K562 (cell line): Measurements from ENCODE around the gene DDX51. TPM values are rescaled to one million over a fixed set of nuclear protein-coding genes. Genes with fewer than 3 reads are reported as not detected.

ENCODE experiments used
- ATAC-seq: fragments of 200-7000 bp; cut with Tn5 transposase; 3 replicates; pipeline ENCODE4 v1.9.1; 2020; ENCODE audit warnings: moderate library complexity
- BruUV-seq: library from RNA; stranded (reverse); fragments of 400-500 nt; replicated peaks from 2 replicates; lab custom pipeline; 2021; lab: Mats Ljungman, UMichigan
- CTCF ChIA-PET: fragments of 300-600 bp; formaldehyde crosslinking; extraction: SDS; loops from one replicate; lab custom pipeline; 2021; ENCODE audit warnings: low intra/inter-chr PET ratio; lab: Yijun Ruan, JAX
- POLR2A ChIA-PET: fragments of 300-600, 350-650 bp; sonication (Branson Sonifier 250); formaldehyde crosslinking; extraction: SDS; loops from one replicate; lab custom pipeline; 2021; ENCODE audit warnings: antibody characterized with exemption, inconsistent platforms; lab: Yijun Ruan, JAX
- DNase-seq, 4 experiments: peaks; one replicate each; pipeline versions ENCODE4 v3.0.0 to v3.0.0-alpha.2; 2011 to 2018; ENCODE audit warnings: low spot score in 3 of 4, mixed read lengths in 3 of 4; ENCODE audit errors: extremely low read depth in 1 of 4
- FAIRE-seq: peaks from 2 replicates; lab custom pipeline; 2011; peaks lifted over from hg19 to GRCh38; lab: Jason Lieb, UNC
- H2AFZ ChIP-seq: 2 replicates; pipeline ENCODE4 v1.6.0; 2011; ENCODE audit warnings: low read depth, low read length, control low read depth, inconsistent platforms
- H3K27ac ChIP-seq: fragments of 200-600 bp; 3 replicates; pipeline ENCODE4 v1.8.0; 2011; ENCODE audit warnings: low read depth, mild to moderate bottlenecking, control low read depth, inconsistent platforms, low read length, moderate library complexity, mixed read lengths; ENCODE audit errors: extremely low read depth
- H3K27me3 ChIP-seq, 2 experiments: fragments of 300-600 bp in 1 of 2; 2 replicates in 1 of 2; 3 replicates in 1 of 2; pipeline versions ENCODE4 v1.6.0 to v1.8.0; 2011; ENCODE audit warnings: inconsistent platforms in 2 of 2, low read length in 2 of 2, mild to moderate bottlenecking in 1 of 2, mixed read lengths in 1 of 2, moderate library complexity in 1 of 2; ENCODE audit not compliant: control insufficient read depth in 2 of 2, insufficient read depth in 2 of 2
- H3K36me3 ChIP-seq: fragments of 300-600 bp; 3 replicates; pipeline ENCODE4 v1.8.0; 2011; ENCODE audit warnings: mild to moderate bottlenecking, low read length, inconsistent platforms; ENCODE audit not compliant: control insufficient read depth, insufficient read depth
- H3K4me1 ChIP-seq, 2 experiments: fragments of 200-600 bp in 1 of 2; replicated peaks in 1 of 2; 2 replicates in 1 of 2; 3 replicates in 1 of 2; pipeline versions ENCODE4 v1.5.1 to v1.8.0; 2011; ENCODE audit warnings: inconsistent platforms in 2 of 2, low read length in 2 of 2, mild to moderate bottlenecking in 1 of 2, mixed read lengths in 1 of 2, moderate library complexity in 1 of 2; ENCODE audit not compliant: control insufficient read depth in 2 of 2, insufficient read depth in 2 of 2
- H3K4me2 ChIP-seq: 2 replicates; pipeline ENCODE4 v1.6.1; 2011; ENCODE audit warnings: low read length, control low read depth, inconsistent platforms, mixed read lengths; ENCODE audit not compliant: insufficient read depth
- H3K4me3 ChIP-seq: fragments of 200-600 bp; sonication (generic), shearing (Covaris generic); 2 replicates; pipeline ENCODE4 v1.5.1; 2016; ENCODE audit warnings: control low read depth, inconsistent platforms
- H3K79me2 ChIP-seq: fragments of 200-600 bp; 3 replicates; pipeline ENCODE4 v1.8.0; 2011; ENCODE audit warnings: low read length, inconsistent platforms; ENCODE audit not compliant: control insufficient read depth, insufficient read depth
- H3K9ac ChIP-seq, 2 experiments: 2 replicates each; pipeline versions ENCODE4 v1.6.0 to v1.6.1; 2011; ENCODE audit warnings: low read depth in 2 of 2, low read length in 2 of 2, control low read depth in 1 of 2, inconsistent platforms in 1 of 2, mild to moderate bottlenecking in 1 of 2, mixed read lengths in 1 of 2; ENCODE audit not compliant: insufficient read depth in 1 of 2
- H3K9me1 ChIP-seq: one replicate; pipeline ENCODE4 v1.6.0; 2011; ENCODE audit warnings: inconsistent platforms, mild to moderate bottlenecking, low read length, moderate library complexity; ENCODE audit not compliant: control insufficient read depth, insufficient read depth
- H3K9me3 ChIP-seq: replicated peaks from 2 replicates; pipeline ENCODE4 v1.5.1; 2011; ENCODE audit warnings: low read depth, low read length, inconsistent platforms; ENCODE audit not compliant: control insufficient read depth, insufficient read depth
- H4K20me1 ChIP-seq: replicated peaks from 2 replicates; pipeline ENCODE4 v1.6.1; 2011; ENCODE audit warnings: low read length, inconsistent platforms, mixed read lengths; ENCODE audit not compliant: control insufficient read depth, insufficient read depth
- ADNP ChIP-seq: fragments of 200-800 bp; sonication (Bioruptor generic); IDR thresholded peaks from 2 replicates; pipeline ENCODE4 v1.6.1; 2016; ENCODE audit warnings: missing genetic modification characterization, missing compliant biosample characterization
- ATF4 ChIP-seq: fragments of 450-650 bp; formaldehyde crosslinking; IDR thresholded peaks from 2 replicates; pipeline ENCODE4 v1.4.0; 2022; ENCODE audit warnings: mild to moderate bottlenecking, moderate library complexity
- BRD9 ChIP-seq: fragments of 450-650 bp; IDR thresholded peaks from 2 replicates; pipeline ENCODE4 v1.6.1; 2018; ENCODE audit warnings: low read depth; ENCODE audit not compliant: partially characterized antibody
- CBX2 ChIP-seq: fragments of 200-600 bp; sonication (generic); IDR thresholded peaks from one replicate; pipeline ENCODE4 v1.6.1; 2012; ENCODE audit warnings: mild to moderate bottlenecking, low read length, inconsistent platforms; ENCODE audit not compliant: insufficient read depth, poor library complexity, severe bottlenecking
- FOXK1 ChIP-seq: sonication (generic); formaldehyde crosslinking; IDR thresholded peaks from 2 replicates; pipeline ENCODE4 v1.8.0; 2022; ENCODE audit warnings: missing genetic modification reagents, mild to moderate bottlenecking, borderline replicate concordance
- GATA2 ChIP-seq: sonication (generic); formaldehyde crosslinking; IDR thresholded peaks from 2 replicates; pipeline ENCODE4 v1.4.0; 2020; ENCODE audit warnings: mild to moderate bottlenecking, missing genetic modification reagents
- HMGN3 ChIP-seq: IDR thresholded peaks from 2 replicates; pipeline ENCODE4 v1.6.1; 2011; ENCODE audit warnings: borderline replicate concordance, low read depth, mild to moderate bottlenecking, mixed read lengths, low read length; ENCODE audit not compliant: insufficient read length; ENCODE audit errors: extremely low read depth
- HNRNPK ChIP-seq: fragments of 200-400 bp; formaldehyde crosslinking; IDR thresholded peaks from one replicate; pipeline ENCODE4 v1.6.1; 2018; ENCODE audit warnings: mild to moderate bottlenecking, low read depth, low read length; ENCODE audit not compliant: poor library complexity, severe bottlenecking
- JUN ChIP-seq, 2 experiments: sonication (generic) in 1 of 2; formaldehyde crosslinking in 1 of 2; IDR thresholded peaks; 2 replicates each; pipeline versions ENCODE4 v1.6.1 to v1.8.0; 2012 to 2022; ENCODE audit warnings: borderline replicate concordance in 2 of 2, mild to moderate bottlenecking in 2 of 2, improper control_type of control experiment in 1 of 2, low read depth in 1 of 2, low read length in 1 of 2, missing genetic modification reagents in 1 of 2
- MAZ ChIP-seq, 2 experiments: fragments of 450-650 bp in 1 of 2; sonication (generic) in 1 of 2; formaldehyde crosslinking; IDR thresholded peaks in 1 of 2; conservative IDR thresholded peaks in 1 of 2; 2 replicates each; pipeline versions ENCODE4 v1.4.0 to v1.5.0; 2020; ENCODE audit warnings: mild to moderate bottlenecking in 1 of 2, missing genetic modification reagents in 1 of 2
- MYBL2 ChIP-seq, 2 experiments: fragments of 450-650 bp in 1 of 2; sonication (generic) in 1 of 2; formaldehyde crosslinking in 1 of 2; IDR thresholded peaks; 2 replicates each; pipeline versions ENCODE4 v1.6.1 to v1.8.1; 2017 to 2022; ENCODE audit warnings: borderline replicate concordance in 1 of 2, inconsistent platforms in 1 of 2, low read depth in 1 of 2, mild to moderate bottlenecking in 1 of 2, missing genetic modification reagents in 1 of 2, moderate library complexity in 1 of 2
- NFE2 ChIP-seq: IDR thresholded peaks from 2 replicates; pipeline ENCODE4 v1.6.1; 2014; ENCODE audit warnings: antibody characterized with exemption, low read depth
- RB1 ChIP-seq: fragments of 450-650 bp; IDR thresholded peaks from 2 replicates; pipeline ENCODE4 v1.6.1; 2017; ENCODE audit warnings: low read depth, mild to moderate bottlenecking
- SAFB ChIP-seq: fragments of 200-400 bp; formaldehyde crosslinking; IDR thresholded peaks from 2 replicates; pipeline ENCODE4 v1.6.1; 2017; ENCODE audit warnings: low read depth, low read length, borderline replicate concordance
- SMAD4 ChIP-seq: fragments of 250-450 bp; sonication (Bioruptor Pico); conservative IDR thresholded peaks from 2 replicates; pipeline ENCODE4 v1.8.0; 2021; ENCODE audit warnings: inconsistent platforms, mild to moderate bottlenecking, moderate library complexity
- SP1 ChIP-seq: sonication (generic); formaldehyde crosslinking; IDR thresholded peaks from 2 replicates; pipeline ENCODE4 v1.8.1; 2022; ENCODE audit warnings: mild to moderate bottlenecking, missing genetic modification reagents
- ZNF133 ChIP-seq: fragments of 250-450 bp; sonication (Bioruptor Pico); IDR thresholded peaks from 2 replicates; pipeline ENCODE4 v1.4.0; 2020; ENCODE audit warnings: mild to moderate bottlenecking
- ZNF41 ChIP-seq: fragments of 250-450 bp; sonication (Bioruptor Pico); conservative IDR thresholded peaks from 2 replicates; pipeline ENCODE4 v1.4.0; 2020; ENCODE audit warnings: mild to moderate bottlenecking
- ZNF77 ChIP-seq: fragments of 250-450 bp; sonication (Bioruptor Pico); IDR thresholded peaks from 2 replicates; pipeline ENCODE4 v1.5.0; 2020
- WGBS: fragments of 100-300 bp; shearing (Covaris generic); methylation state at CpG from one replicate; pipeline ENCODE4 v1.1.6; 2016; ENCODE audit warnings: low coverage, mixed read lengths; ENCODE audit not compliant: insufficient coverage; ENCODE audit errors: missing lambda C conversion rate; 5-methylcytosine and 5-hydroxymethylcytosine counted together
- in situ Hi-C: fragments of 300-500 bp; cut with MboI; formaldehyde crosslinking; loops from 4 replicates; pipeline ENCODE4 v1.15.0; 2018; ENCODE audit warnings: inconsistent platforms, mixed read lengths
- intact Hi-C: fragments of 100-400 bp; cut with micrococcal nuclease; formaldehyde crosslinking; loops from 2 replicates; pipeline ENCODE4 v1.14.2; 2022
- polyA plus RNA-seq, 8 experiments: library from polyadenylated mRNA; depleted of rRNA in 4 of 8; stranded (reverse) in 5 of 8; unstranded in 3 of 8; fragments of >200 nt; fragmentation: Nextera tagmentation in 2 of 8; fragmentation: Illumina TruSeq in 1 of 8; extraction: Ambion mirVana in 2 of 8; extraction: Trizol in 1 of 8; gene quantifications; 2 replicates each; pipeline versions ENCODE4 v1.2.1 to v1.2.3, GENCODE V29; 2011 to 2014; ENCODE audit warnings: inconsistent platforms in 1 of 8, missing spikeins in 1 of 8
- total RNA-seq, 7 experiments: library from RNA; depleted of rRNA in 6 of 7; stranded (reverse); fragments of >200 nt in 6 of 7; fragmentation: Illumina TruSeq in 2 of 7; extraction: Trizol in 2 of 7; gene quantifications; 2 replicates each; pipeline versions ENCODE4 v1.2.1 to v1.2.3, GENCODE V29; 2011 to 2021; ENCODE audit warnings: low replicate concordance in 1 of 7
- TF ChIP-seq, protein P1 (sequence below): sonication (generic); formaldehyde crosslinking; IDR thresholded peaks from 2 replicates; pipeline ENCODE4 v1.8.1; 2023; ENCODE audit warnings: mild to moderate bottlenecking, missing genetic modification reagents

The DDX51 gene
- total and polyA plus RNA-seq, 9 of the 15 experiments (the other 6 are each of a cell fraction or from before 2014, with no cell fraction given) = 1.1 to 35.9 (median 12.4) TPM

DNA sequence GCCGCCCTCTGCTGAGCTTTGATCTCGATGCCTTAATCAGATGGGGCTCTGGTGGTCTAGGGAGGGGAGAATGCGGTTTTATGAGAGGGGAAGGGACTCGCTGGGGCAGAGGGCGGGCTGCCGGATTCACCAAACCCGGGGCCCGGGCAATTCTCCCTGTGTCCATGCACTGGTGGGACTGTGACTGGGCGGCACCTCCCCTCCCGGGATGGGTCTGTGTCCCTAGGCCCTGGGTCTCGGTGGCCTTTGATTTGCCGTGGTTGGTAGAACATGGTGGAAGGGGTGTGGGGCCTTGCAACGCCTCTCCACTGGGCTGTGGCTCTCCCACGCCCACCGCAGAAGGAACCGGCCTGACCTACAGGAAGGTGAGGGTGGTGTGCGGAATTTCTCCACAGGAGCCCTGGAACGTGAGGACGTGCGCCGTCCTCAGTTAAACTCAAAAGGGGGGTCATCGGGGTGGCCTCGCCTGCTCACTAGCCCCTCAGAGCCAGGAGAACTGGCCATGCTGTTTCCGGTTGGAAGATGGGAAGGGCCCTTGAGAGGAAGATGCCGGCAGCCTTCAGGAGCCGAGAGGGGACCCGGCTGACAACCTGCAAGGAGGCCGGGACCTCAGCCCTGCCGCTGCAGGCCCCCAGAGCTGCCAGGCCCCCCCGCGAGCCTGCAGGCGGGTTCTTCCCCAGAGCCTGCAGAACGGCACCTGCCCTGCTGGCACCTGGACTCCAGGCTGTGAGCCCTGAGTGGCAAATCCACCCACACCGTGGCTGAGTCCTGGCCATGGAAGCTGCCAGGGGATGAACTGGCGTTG, 43.7 kb upstream of the DDX51 start:
- in situ Hi-C loops (no loop called here), intact Hi-C loops (no loop called here)
- Histone ChIP-seq H3K9ac (no peak overlapping the region), H3K27me3 (peaks cover 33 to 82% of the 10 kb centered on the region in 2 experiments), H3K27ac (no peak overlapping the region), H3K36me3 (no peaks in the 10 kb centered on the region), H3K9me3 (peaks cover 2% of the 10 kb centered on the region), H3K4me2 (no peak overlapping the region), H4K20me1 (0 out of 2 replicates have a peak, but pooled peaks cover 3% of the 10 kb centered on the region), H3K79me2 (no peaks in the 10 kb centered on the region), H3K4me1 (peaks cover 3 to 40% of the 10 kb centered on the region in 2 experiments; a peak in 2 of 5 replicates), H3K4me3 (no peak overlapping the region), H2AFZ (no peak overlapping the region), H3K9me1 (no peaks in the 10 kb centered on the region)
- FAIRE-seq (no peak), ATAC-seq (no peak), DNase-seq (no peak)
- WGBS = 30% methylated on average over 28 of the region's 35 CpGs
- POLR2A ChIA-PET = interaction anchor here (0.6 kb wide), 2 partner anchors 87 to 199 kb away, joined by 3 read pairs; no protein-coding TSS in a partner anchor
- TF ChIP-seq ZNF41 (CRISPR knock-in tag) (no peak), RB1 (no peak), HMGN3 (no peak), CBX2 (no peak), HNRNPK (no peak), SMAD4 (CRISPR knock-in tag) (no peak), SP1 (CRISPR knock-in tag) (no peak), SAFB (no peak), GATA2 (CRISPR knock-in tag) (no peak), JUN (IDR thresholded peaks at IDR 0.05; ENCODE audit: borderline replicate concordance, low read depth, low read length) (no peak), JUN (CRISPR knock-in tag; IDR thresholded peaks at IDR 0.05; ENCODE audit: borderline replicate concordance) (no peak), MYBL2 (IDR thresholded peaks at IDR 0.05; ENCODE audit: low read depth) (no peak), MYBL2 (CRISPR knock-in tag; IDR thresholded peaks at IDR 0.05; ENCODE audit: borderline replicate concordance) (no peak), MAZ (CRISPR knock-in tag; conservative IDR thresholded peaks at IDR 0.05 in 1 of 2, IDR thresholded peaks at IDR 0.05 in 1 of 2) (no peak), BRD9 (no peak), ATF4 (CRISPR knock-in tag) (no peak), NFE2 (no peak), FOXK1 (CRISPR knock-in tag) (no peak), ZNF77 (CRISPR knock-in tag) (no peak), ADNP (tag) (no peak), ZNF133 (no peak)
- TF ChIP-seq, protein P1, sequence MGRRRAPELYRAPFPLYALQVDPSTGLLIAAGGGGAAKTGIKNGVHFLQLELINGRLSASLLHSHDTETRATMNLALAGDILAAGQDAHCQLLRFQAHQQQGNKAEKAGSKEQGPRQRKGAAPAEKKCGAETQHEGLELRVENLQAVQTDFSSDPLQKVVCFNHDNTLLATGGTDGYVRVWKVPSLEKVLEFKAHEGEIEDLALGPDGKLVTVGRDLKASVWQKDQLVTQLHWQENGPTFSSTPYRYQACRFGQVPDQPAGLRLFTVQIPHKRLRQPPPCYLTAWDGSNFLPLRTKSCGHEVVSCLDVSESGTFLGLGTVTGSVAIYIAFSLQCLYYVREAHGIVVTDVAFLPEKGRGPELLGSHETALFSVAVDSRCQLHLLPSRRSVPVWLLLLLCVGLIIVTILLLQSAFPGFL (CRISPR knock-in tag) = no peak
- TF ChIP-seq, all 486 proteins: peak for 0
- CTCF ChIA-PET = no interaction called here
- BruUV-seq = no TSS peak
